MCF 10A (cell line): ENCODE data around the gene USP25. TPM values are rescaled to one million over a fixed set of nuclear protein-coding genes. Genes with fewer than 3 reads are reported as not detected.

Source experiments
- BruUV-seq: library from RNA; stranded (reverse); fragments of 400-500 nt; replicated peaks from 2 replicates; lab custom pipeline; 2021; lab: Mats Ljungman, UMichigan
- CTCF ChIA-PET: fragments of 300-600 bp; sonication (Branson Sonifier 250); formaldehyde crosslinking; extraction: SDS; loops from one replicate; lab custom pipeline; 2021; ENCODE audit warnings: antibody characterized with exemption, inconsistent platforms; lab: Yijun Ruan, JAX
- POLR2A ChIA-PET: fragments of 300-600, 350-650 bp; sonication (Branson Sonifier 250); formaldehyde crosslinking; extraction: SDS; loops from one replicate; lab custom pipeline; 2020; ENCODE audit warnings: antibody characterized with exemption, inconsistent platforms; lab: Yijun Ruan, JAX
- DNase-seq: peaks from one replicate; pipeline ENCODE4 v3.0.0-alpha.2; 2018; ENCODE audit not compliant: unreplicated experiment
- H3K27ac Mint-ChIP-seq: one replicate; pipeline ENCODE4 v1.8.0; 2022; ENCODE audit warnings: mild to moderate bottlenecking, low read depth, mixed read lengths; ENCODE audit not compliant: unreplicated experiment
- H3K27me3 Mint-ChIP-seq: one replicate; pipeline ENCODE4 v1.8.0; 2022; ENCODE audit warnings: mixed read lengths; ENCODE audit not compliant: insufficient read depth, unreplicated experiment
- H3K36me3 Mint-ChIP-seq: one replicate; pipeline ENCODE4 v1.8.0; 2022; ENCODE audit warnings: mild to moderate bottlenecking, moderate library complexity, mixed read lengths; ENCODE audit not compliant: insufficient read depth, unreplicated experiment
- H3K4me1 Mint-ChIP-seq: one replicate; pipeline ENCODE4 v1.8.0; 2022; ENCODE audit warnings: mixed read lengths; ENCODE audit not compliant: insufficient read depth, unreplicated experiment
- H3K4me3 Mint-ChIP-seq: one replicate; pipeline ENCODE4 v1.8.0; 2022; ENCODE audit warnings: mild to moderate bottlenecking, moderate library complexity, mixed read lengths; ENCODE audit not compliant: unreplicated experiment
- H3K9me3 Mint-ChIP-seq: one replicate; pipeline ENCODE4 v1.8.0; 2022; ENCODE audit warnings: mixed read lengths; ENCODE audit not compliant: unreplicated experiment
- CTCF ChIP-seq: fragments of 200-600 bp; IDR thresholded peaks from one replicate; pipeline ENCODE4 v1.8.0; 2022; ENCODE audit warnings: antibody characterized with exemption, mild to moderate bottlenecking; ENCODE audit not compliant: unreplicated experiment
- intact Hi-C: fragments of 100-400 bp; cut with micrococcal nuclease; formaldehyde crosslinking; loops from 2 replicates; pipeline ENCODE4 v1.14.1; 2022
- total RNA-seq: library from RNA; stranded (reverse); gene quantifications from 2 replicates; pipeline ENCODE4 v1.2.3, GENCODE V29; 2022

USP25 gene
- total RNA-seq, 1 experiment from 2014 or later, result 90.8 TPM

GRCh38 chr21:15857740-15858139 lies 128.0 kb downstream of the USP25 start:
- no peak for TF ChIP-seq CTCF
- intact Hi-C loops, result no loop called here
- POLR2A ChIA-PET, result interaction anchor here (0.5 kb wide), 1 partner anchor 1639 kb away, joined by 3 read pairs; no protein-coding TSS in a partner anchor
- BruUV-seq, result no TSS peak
- Mint-ChIP-seq H3K27me3 (no peaks in the 10 kb centered on the region), H3K4me1 (no peaks in the 10 kb centered on the region), H3K4me3 (no peak overlapping the region), H3K36me3 (peaks cover 45% of the 10 kb centered on the region), H3K9me3 (no peaks in the 10 kb centered on the region), H3K27ac (no peak overlapping the region)
- DNase-seq, result no peak
- CTCF ChIA-PET, result no interaction called here

DNA sequence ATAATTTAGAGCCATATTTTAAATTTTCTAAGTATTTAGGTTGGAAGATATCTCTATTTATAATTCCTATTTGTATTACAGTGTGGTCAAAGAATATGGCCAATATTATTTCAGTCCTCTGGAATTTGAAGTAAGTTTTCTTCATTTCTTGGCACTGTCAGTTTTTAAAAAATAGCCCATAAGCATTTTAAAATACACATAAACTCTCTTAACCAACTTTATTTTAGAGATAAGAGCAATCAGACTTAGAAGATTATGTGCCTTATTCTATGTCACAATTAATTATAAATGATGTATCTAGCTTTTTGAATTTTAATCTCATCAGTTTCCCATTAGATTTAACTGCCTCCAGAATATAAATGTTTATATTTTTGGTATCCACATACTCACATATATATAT lies 130.8 kb downstream of the USP25 start:
- no peaks in the 10 kb centered on the region for H3K27me3 Mint-ChIP-seq
- no peak overlapping the region for H3K4me3 Mint-ChIP-seq
- ChIA-PET CTCF (no interaction called here), POLR2A (interaction anchor here (0.7 kb wide), 1 partner anchor 1093 kb away, joined by 4 read pairs; no protein-coding TSS in a partner anchor)
- H3K9me3 Mint-ChIP-seq, result no peaks in the 10 kb centered on the region
- DNase-seq, result no peak
- no peaks in the 10 kb centered on the region for H3K4me1 Mint-ChIP-seq
- BruUV-seq, result no TSS peak
- H3K27ac Mint-ChIP-seq, result no peak overlapping the region
- intact Hi-C loops, result no loop called here
- H3K36me3 Mint-ChIP-seq, result peaks cover 46% of the 10 kb centered on the region
- TF ChIP-seq CTCF, result no peak

GRCh38 chr21:15868940-15869339 lies 139.2 kb downstream of the USP25 start:
- Mint-ChIP-seq H3K27ac (no peak overlapping the region), H3K9me3 (no peaks in the 10 kb centered on the region), H3K4me3 (no peak overlapping the region), H3K36me3 (peaks cover 83% of the 10 kb centered on the region), H3K4me1 (no peaks in the 10 kb centered on the region), H3K27me3 (no peaks in the 10 kb centered on the region)
- intact Hi-C loops, result no loop called here
- no peak for DNase-seq
- TF ChIP-seq CTCF, result no peak
- ChIA-PET CTCF (interaction anchor here (0.6 kb wide), 2 partner anchors 227 to 720 kb away, joined by 3 to 7 read pairs; no protein-coding TSS in a partner anchor), POLR2A (interaction anchor here (0.6 kb wide), 1 partner anchor 919 kb away, joined by 5 read pairs; no protein-coding TSS in a partner anchor)
- BruUV-seq, result no TSS peak

DNA sequence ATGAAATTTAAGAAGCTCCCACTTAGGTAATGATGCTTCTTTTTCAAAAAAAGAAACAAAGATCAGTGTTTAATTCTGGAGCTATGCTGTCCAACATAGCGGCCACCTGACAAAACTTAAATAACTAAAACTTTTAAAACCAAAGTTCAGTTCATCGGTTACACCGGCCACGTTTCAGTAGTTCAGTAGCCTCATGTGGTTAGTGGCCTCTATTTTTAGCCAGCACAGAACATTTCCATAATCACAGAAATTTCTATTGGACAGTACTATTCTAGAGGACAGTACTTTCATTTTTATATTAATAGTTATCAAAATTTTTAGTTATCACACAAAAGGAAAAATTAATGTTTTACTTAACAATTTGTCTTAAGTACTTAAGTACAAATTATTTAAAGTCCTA lies 141.0 kb downstream of the USP25 start:
- CTCF ChIA-PET, result no interaction called here
- DNase-seq, result no peak
- H3K4me1 Mint-ChIP-seq, result no peaks in the 10 kb centered on the region
- no peak overlapping the region for H3K27ac Mint-ChIP-seq
- TF ChIP-seq CTCF, result no peak
- BruUV-seq, result no TSS peak
- intact Hi-C loops, result no loop called here
- H3K36me3 Mint-ChIP-seq, result peaks cover 89% of the 10 kb centered on the region
- no peaks in the 10 kb centered on the region for H3K9me3 Mint-ChIP-seq
- no peaks in the 10 kb centered on the region for H3K27me3 Mint-ChIP-seq
- POLR2A ChIA-PET, result interaction anchor here (0.7 kb wide), 1 partner anchor 354 kb away, joined by 3 read pairs; no protein-coding TSS in a partner anchor
- no peak overlapping the region for H3K4me3 Mint-ChIP-seq
